GM12873 (cell line): ENCODE results near the gene NPHP4.
A peak's percentile ranks its signal among the peaks of the same experiment; 100 is the strongest.

Experiments
- CTCF ChIP-seq: IDR thresholded peaks from 2 replicates; pipeline ENCODE4 v1.5.1; 2012; ENCODE audit warnings: low read depth, mild to moderate bottlenecking, moderate library complexity, low read length, control low read depth; ENCODE audit not compliant: insufficient read depth; ENCODE audit errors: missing control alignments

Gene NPHP4

GRCh38 chr1:6029351-6029750, 37.1 kb upstream of the NPHP4 start:
- no peak for TF ChIP-seq CTCF

- TF ChIP-seq CTCF: peak; percentile 33
These were observed 36.0 kb upstream of the NPHP4 start for GRCh38 chr1:6028042-6028850.

GRCh38 chr1:6027591-6027990, 35.4 kb upstream of the NPHP4 start:
- TF ChIP-seq CTCF: no peak

- no peak for TF ChIP-seq CTCF
These were observed 34.0 kb upstream of the NPHP4 start for GRCh38 chr1:6026095-6026809.

GRCh38 chr1:6025269-6026094, 33.3 kb upstream of the NPHP4 start:
- no peak for TF ChIP-seq CTCF

- no peak for TF ChIP-seq CTCF
These were observed 32.2 kb upstream of the NPHP4 start for GRCh38 chr1:6024376-6024775.

GRCh38 chr1:6023346-6023745, 31.1 kb upstream of the NPHP4 start:
- no peak for TF ChIP-seq CTCF
